Activated naive CD4-positive, alpha-beta T cell treated with anti-CD3 and anti-CD28 coated beads for 36 hours (primary cell): ENCODE data around the gene GULP1. TPM values are rescaled to one million over a fixed set of nuclear protein-coding genes. Genes with fewer than 3 reads are reported as not detected.
"Not testable (repeated sequence)": the region's sequence is repeated elsewhere in the genome, so short reads cannot be mapped to it uniquely, and the experiment has no call there.

ENCODE experiments used
- CTCF ChIA-PET: fragments of 350-600 bp; sonication (Branson Sonifier 250); formaldehyde crosslinking; loops from one replicate; lab custom pipeline; 2021; ENCODE audit warnings: antibody characterized with exemption; lab: Charles Lee
- DNase-seq: peaks from one replicate; pipeline ENCODE4 v3.0.0-alpha.2; 2020
- H3K27ac Mint-ChIP-seq: one replicate; pipeline ENCODE4 v1.8.0; 2021; ENCODE audit warnings: mild to moderate bottlenecking, mixed read lengths
- H3K27me3 Mint-ChIP-seq: one replicate; pipeline ENCODE4 v1.8.0; 2021; ENCODE audit warnings: low read depth, mixed read lengths
- H3K36me3 Mint-ChIP-seq: one replicate; pipeline ENCODE4 v1.8.0; 2021; ENCODE audit warnings: low read depth, mixed read lengths
- H3K4me1 Mint-ChIP-seq: one replicate; pipeline ENCODE4 v1.8.0; 2021; ENCODE audit warnings: low read depth, mixed read lengths
- H3K4me3 Mint-ChIP-seq: one replicate; pipeline ENCODE4 v1.8.0; 2021; ENCODE audit warnings: mild to moderate bottlenecking, moderate library complexity, mixed read lengths
- H3K9me3 Mint-ChIP-seq: one replicate; pipeline ENCODE4 v1.8.0; 2021; ENCODE audit warnings: mixed read lengths
- intact Hi-C: fragments of 100-400 bp; cut with micrococcal nuclease; formaldehyde crosslinking; loops from one replicate; pipeline ENCODE4 v1.15.1; 2023
- total RNA-seq, 2 experiments: library from RNA; stranded (reverse); gene quantifications; one replicate each; pipeline ENCODE4 v1.2.3, GENCODE V29; 2021

Gene GULP1
- total RNA-seq, 2 experiments from 2014 or later: not detected

GRCh38 chr2:188277786-188278185 lies 13.9 kb upstream of the GULP1 start:
- peaks cover 1% of the 10 kb centered on the region for H3K9me3 Mint-ChIP-seq
- intact Hi-C loops: no loop called here
- H3K27ac Mint-ChIP-seq: no peak overlapping the region
- no peak for DNase-seq
- H3K36me3 Mint-ChIP-seq: no peaks in the 10 kb centered on the region
- CTCF ChIA-PET: no interaction called here
- no peak overlapping the region for H3K4me3 Mint-ChIP-seq
- no peaks in the 10 kb centered on the region for H3K27me3 Mint-ChIP-seq
- H3K4me1 Mint-ChIP-seq: no peaks in the 10 kb centered on the region

DNA sequence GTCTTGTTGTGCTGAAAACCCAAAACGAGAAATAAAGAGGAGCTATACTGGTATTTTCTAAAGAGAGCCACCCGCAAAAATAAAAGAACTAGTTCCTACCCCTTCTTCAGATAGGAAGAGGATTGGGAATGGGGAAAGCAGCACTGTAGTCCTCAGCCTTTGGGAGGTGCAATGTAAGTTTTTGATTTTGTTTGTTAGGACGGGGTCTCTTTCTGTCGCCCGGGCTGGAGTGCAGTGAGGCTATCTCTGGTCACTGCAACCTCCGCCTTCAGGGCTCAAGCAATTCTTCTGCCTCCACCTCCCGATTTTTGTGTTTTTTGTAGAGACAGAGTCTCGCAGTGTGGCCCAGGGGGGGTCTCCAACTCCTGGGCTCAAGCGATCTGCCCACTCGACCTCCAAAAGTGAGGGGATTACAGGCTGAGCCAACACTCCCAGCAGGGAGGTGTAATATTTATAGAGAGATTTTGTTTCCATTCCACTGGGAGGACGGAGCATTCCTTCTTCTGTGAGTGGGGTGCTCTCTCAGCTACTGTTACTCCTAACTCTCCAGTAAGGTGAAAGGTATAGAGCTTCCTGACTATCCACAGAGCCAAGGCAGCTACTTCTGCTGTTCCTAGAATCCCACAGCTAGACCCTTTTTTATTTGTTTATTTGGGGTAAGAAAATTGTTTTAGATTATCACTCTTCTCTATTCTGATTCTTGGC lies 13.1 kb upstream of the GULP1 start:
- intact Hi-C loops: no loop called here
- Mint-ChIP-seq H3K4me3 (no peak overlapping the region), H3K36me3 (no peaks in the 10 kb centered on the region), H3K27me3 (no peaks in the 10 kb centered on the region), H3K4me1 (no peaks in the 10 kb centered on the region), H3K27ac (no peak overlapping the region), H3K9me3 (peaks cover 5% of the 10 kb centered on the region)
- CTCF ChIA-PET: no interaction called here
- DNase-seq: no peak

DNA sequence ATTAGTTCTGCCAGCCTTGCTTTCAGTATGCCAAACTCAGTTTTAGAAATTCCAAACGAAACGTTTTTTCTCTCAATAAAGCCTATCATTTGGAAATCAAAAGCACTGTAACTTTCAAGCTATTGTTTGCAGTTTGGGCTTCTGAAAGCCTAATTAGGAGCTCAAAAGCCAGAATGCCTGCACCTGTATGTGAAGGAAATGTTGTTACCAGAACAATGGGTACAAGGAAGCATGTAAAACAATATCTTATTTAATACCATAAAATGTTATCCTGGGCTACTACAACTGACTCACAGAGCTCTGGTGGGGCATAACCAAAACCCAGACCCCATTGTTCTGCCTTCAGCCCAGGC lies 12.6 kb upstream of the GULP1 start:
- Mint-ChIP-seq H3K4me1 (no peaks in the 10 kb centered on the region), H3K9me3 (peaks cover 6% of the 10 kb centered on the region), H3K27ac (no peak overlapping the region), H3K27me3 (no peaks in the 10 kb centered on the region), H3K36me3 (no peaks in the 10 kb centered on the region), H3K4me3 (no peak overlapping the region)
- CTCF ChIA-PET: no interaction called here
- no peak for DNase-seq
- intact Hi-C loops: no loop called here

DNA sequence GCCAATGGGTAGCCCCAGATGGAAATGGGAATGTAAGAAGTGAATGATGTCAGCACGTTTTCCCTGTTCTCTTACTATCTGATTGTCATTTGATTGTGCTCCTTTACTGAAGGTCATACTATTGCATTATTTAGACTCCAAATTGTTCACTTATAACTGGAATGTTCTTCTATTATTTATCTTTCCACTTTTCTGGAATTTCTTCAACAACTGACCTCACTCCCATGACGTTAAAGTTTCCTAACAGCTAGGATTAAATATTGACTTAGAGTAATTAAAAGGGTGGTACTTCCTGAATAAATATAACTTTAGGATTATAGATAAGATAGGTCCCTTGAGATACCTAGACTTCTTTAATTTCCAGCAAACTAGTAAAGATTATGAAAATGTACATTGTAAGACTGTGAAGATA lies 10.9 kb upstream of the GULP1 start:
- H3K27me3 Mint-ChIP-seq: no peaks in the 10 kb centered on the region
- CTCF ChIA-PET: no interaction called here
- H3K36me3 Mint-ChIP-seq: no peaks in the 10 kb centered on the region
- H3K27ac Mint-ChIP-seq: no peak overlapping the region
- peaks cover 6% of the 10 kb centered on the region for H3K9me3 Mint-ChIP-seq
- no peaks in the 10 kb centered on the region for H3K4me1 Mint-ChIP-seq
- no peak overlapping the region for H3K4me3 Mint-ChIP-seq
- DNase-seq: no peak
- intact Hi-C loops: no loop called here

DNA sequence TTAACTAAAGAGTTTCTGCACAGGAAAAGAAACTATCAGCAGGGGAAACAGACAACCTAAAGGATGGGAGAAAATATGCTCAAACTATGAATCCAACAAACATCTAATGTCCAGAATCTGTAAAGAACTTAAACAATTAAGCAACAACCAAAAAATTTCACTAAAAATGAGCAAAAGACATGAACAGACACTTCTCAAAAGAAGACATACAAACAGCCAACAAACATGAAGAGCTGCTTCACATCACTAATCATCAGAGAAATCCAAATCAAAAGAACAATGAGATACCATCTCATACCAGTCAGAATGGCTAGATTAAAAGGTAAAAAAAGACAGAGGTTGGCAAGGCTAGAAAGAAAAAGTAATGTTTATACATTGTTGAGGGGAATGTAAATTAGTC lies 8.8 kb upstream of the GULP1 start:
- Mint-ChIP-seq H3K27ac (no peak overlapping the region), H3K27me3 (no peaks in the 10 kb centered on the region), H3K9me3 (peaks cover 6% of the 10 kb centered on the region), H3K36me3 (no peaks in the 10 kb centered on the region), H3K4me1 (no peaks in the 10 kb centered on the region), H3K4me3 (no peak overlapping the region)
- intact Hi-C loops: no loop called here
- CTCF ChIA-PET: no interaction called here
- no peak for DNase-seq

DNA sequence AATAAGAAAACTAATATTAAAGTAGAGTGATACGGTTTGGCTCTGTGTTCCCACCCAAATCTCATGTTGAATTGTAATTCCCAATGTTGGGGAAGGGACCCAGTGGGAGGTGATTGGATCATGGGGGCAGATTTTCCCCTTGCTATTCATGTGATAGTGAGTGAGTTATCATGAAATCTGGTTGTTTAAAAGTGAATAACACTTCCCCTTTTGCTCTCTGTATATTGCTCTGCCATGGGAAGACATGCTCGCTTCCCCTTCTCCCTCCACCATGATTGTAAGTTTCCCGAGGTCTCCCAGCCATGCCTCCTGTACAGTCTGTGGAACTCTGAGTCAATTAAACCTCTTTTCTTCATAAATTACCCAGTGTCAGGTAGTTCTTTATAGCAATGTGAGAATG lies 7.4 kb upstream of the GULP1 start:
- H3K36me3 Mint-ChIP-seq, H3K4me3 Mint-ChIP-seq, DNase-seq, H3K4me1 Mint-ChIP-seq, intact Hi-C loops, CTCF ChIA-PET, H3K9me3 Mint-ChIP-seq, H3K27me3 Mint-ChIP-seq, H3K27ac Mint-ChIP-seq: not testable (repeated sequence)

- CTCF ChIA-PET: no interaction called here
- no peaks in the 10 kb centered on the region for H3K36me3 Mint-ChIP-seq
- DNase-seq: no peak
- intact Hi-C loops: no loop called here
- no peak overlapping the region for H3K27ac Mint-ChIP-seq
- H3K27me3 Mint-ChIP-seq: peaks cover 6% of the 10 kb centered on the region
- peaks cover 6% of the 10 kb centered on the region for H3K9me3 Mint-ChIP-seq
- no peaks in the 10 kb centered on the region for H3K4me1 Mint-ChIP-seq
- no peak overlapping the region for H3K4me3 Mint-ChIP-seq
These were observed 6.6 kb upstream of the GULP1 start for GRCh38 chr2:188285049-188285448.

DNA sequence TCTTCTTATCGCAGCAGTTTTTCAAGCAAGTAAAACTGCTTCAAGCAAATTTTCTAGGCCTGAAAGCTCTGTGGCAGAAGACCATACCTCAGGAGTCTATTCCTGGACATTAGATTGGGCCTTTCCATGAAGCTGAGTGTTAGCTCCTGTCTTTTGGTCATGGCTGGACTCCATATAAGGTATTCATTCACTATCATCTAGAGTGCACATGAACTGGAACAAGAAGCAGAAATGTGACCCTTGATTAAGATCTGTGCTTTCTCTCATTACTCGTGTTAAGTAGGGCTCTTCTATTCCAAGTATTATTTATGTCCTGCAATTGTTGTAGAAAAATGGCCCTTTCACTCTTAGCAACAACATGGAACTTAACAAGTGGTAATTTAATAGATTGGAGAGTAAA lies 5.9 kb upstream of the GULP1 start:
- no peak overlapping the region for H3K27ac Mint-ChIP-seq
- H3K27me3 Mint-ChIP-seq: peaks cover 8% of the 10 kb centered on the region
- no peak overlapping the region for H3K4me3 Mint-ChIP-seq
- DNase-seq: no peak
- no peaks in the 10 kb centered on the region for H3K4me1 Mint-ChIP-seq
- H3K36me3 Mint-ChIP-seq: no peaks in the 10 kb centered on the region
- H3K9me3 Mint-ChIP-seq: peaks cover 6% of the 10 kb centered on the region
- intact Hi-C loops: no loop called here
- CTCF ChIA-PET: no interaction called here

DNA sequence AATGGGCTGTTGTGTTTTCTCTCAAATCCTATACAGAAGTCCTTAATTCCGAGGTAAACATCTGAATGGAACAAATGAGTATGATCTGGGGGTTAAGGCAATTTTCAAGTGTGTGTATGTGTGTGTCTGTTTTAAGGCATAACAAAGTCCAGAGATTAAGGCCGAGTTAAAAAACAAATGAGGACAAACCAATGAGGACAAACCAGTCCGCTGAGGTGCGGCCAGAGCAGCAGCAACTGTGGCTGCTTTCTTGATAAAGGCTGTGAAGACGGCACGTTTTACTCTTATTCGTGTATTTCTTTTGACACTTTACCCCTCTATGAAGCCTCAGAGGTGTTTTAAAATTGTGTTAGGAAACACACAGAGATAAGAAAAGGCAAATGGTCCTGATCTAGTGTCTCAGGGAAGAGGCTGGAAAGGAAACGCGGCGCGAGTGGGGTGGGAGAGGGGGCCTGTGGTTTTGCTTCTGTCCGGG lies 495 bp upstream of the GULP1 start:
- no peak overlapping the region for H3K4me3 Mint-ChIP-seq
- H3K36me3 Mint-ChIP-seq: no peaks in the 10 kb centered on the region
- H3K27me3 Mint-ChIP-seq: peaks cover 40% of the 10 kb centered on the region
- CTCF ChIA-PET: interaction anchor here (0.7 kb wide), 1 partner anchor 519 kb away, joined by 3 read pairs; no protein-coding TSS in a partner anchor
- no peak for DNase-seq
- H3K9me3 Mint-ChIP-seq: no peaks in the 10 kb centered on the region
- intact Hi-C loops: no loop called here
- H3K27ac Mint-ChIP-seq: no peak overlapping the region
- peaks cover 10% of the 10 kb centered on the region for H3K4me1 Mint-ChIP-seq

DNA sequence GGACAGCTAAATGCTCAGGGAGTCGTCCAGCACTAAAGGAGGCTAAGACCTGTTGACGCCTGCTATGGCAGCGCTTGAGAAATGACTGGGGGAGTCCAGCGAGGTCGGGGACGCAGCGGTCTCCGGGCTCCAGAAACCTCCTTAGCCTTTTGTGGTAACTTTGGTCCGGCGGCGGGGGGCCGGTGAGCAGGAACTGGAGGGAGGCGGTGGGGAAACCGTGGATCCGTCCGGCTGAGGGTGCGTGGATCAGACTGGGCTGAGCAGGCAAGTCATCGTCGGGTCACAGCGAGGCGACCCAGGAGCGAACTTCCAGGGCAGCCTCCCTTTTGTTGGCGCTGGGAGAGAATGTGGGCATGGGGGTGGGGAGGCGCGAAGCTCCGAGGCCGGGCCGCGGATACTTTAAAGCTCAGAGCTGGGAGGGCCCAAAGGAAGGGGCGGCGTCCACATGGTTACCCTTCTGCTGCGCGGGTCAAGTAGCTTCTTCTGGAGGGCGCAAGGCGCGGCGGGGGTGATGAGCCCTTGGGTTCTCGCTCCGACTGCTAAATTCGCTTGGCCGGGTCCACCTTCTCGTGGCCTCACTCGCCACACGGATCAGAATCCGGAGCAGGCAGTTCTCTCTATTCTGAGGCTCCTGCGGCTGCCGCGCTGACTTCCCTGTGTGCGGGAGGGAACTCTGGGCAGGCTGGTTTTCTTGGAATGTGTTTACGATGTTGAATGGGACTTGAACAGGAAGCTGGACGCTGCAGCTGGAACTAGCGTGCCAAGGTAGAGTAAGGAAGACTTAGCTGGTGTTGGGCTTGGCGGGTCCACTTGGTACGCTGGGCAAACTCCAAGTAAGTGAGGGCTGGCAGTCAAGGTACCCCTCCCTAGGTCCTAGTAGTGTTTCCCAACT lies 920 bp downstream of the GULP1 start:
- DNase-seq: no peak
- intact Hi-C loops: no loop called here
- no peaks in the 10 kb centered on the region for H3K9me3 Mint-ChIP-seq
- peaks cover 42% of the 10 kb centered on the region for H3K27me3 Mint-ChIP-seq
- H3K4me3 Mint-ChIP-seq: no peak overlapping the region
- CTCF ChIA-PET: interaction anchor here (0.5 to 0.6 kb wide), 2 partner anchors 137 to 673 kb away, joined by 3 to 5 read pairs; no protein-coding TSS in a partner anchor
- H3K36me3 Mint-ChIP-seq: no peaks in the 10 kb centered on the region
- H3K4me1 Mint-ChIP-seq: peaks cover 10% of the 10 kb centered on the region
- no peak overlapping the region for H3K27ac Mint-ChIP-seq

GRCh38 chr2:188293601-188294351 lies 2.1 kb downstream of the GULP1 start:
- CTCF ChIA-PET: no interaction called here
- no peak for DNase-seq
- Mint-ChIP-seq H3K27ac (no peak overlapping the region), H3K27me3 (peaks cover 42% of the 10 kb centered on the region), H3K4me3 (no peak overlapping the region), H3K9me3 (no peaks in the 10 kb centered on the region), H3K4me1 (peaks cover 10% of the 10 kb centered on the region), H3K36me3 (no peaks in the 10 kb centered on the region)
- intact Hi-C loops: no loop called here

DNA sequence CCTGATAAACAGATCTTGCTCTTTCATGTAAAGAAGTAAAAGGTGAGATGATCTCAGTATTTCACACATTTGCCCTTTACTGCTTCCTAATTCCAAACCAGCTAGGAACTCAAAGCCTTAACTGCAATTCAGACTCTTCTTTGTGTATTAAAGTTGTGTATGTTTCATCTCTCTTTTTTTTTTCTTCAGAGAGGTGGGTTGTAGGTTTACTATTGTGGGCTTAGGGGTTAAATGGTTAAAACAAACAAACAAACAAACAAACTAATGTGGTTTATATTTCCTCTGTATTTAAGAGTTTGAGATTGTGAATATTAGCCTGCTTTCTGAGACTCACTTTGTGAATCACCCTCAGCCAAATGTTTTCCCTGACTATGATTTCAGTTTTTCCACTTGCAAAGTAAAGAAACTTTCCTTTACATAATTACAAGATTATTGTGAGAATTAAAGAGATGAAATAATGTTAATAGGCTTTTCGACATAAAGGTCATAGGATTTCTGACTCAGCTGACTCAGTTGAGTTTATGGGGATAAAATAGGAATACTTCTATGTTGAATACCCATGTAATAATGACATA lies 2.8 kb downstream of the GULP1 start:
- peaks cover 40% of the 10 kb centered on the region for H3K27me3 Mint-ChIP-seq
- no peak overlapping the region for H3K4me3 Mint-ChIP-seq
- CTCF ChIA-PET: interaction anchor here (0.5 kb wide), 1 partner anchor 89 kb away, joined by 3 read pairs; no protein-coding TSS in a partner anchor
- peaks cover 10% of the 10 kb centered on the region for H3K4me1 Mint-ChIP-seq
- no peaks in the 10 kb centered on the region for H3K36me3 Mint-ChIP-seq
- no peak overlapping the region for H3K27ac Mint-ChIP-seq
- no peak for DNase-seq
- H3K9me3 Mint-ChIP-seq: no peaks in the 10 kb centered on the region
- intact Hi-C loops: no loop called here
